ENCODE results near the gene KY.
A peak's percentile ranks its signal among the peaks of the same experiment; 100 is the strongest.

KY gene

DNA sequence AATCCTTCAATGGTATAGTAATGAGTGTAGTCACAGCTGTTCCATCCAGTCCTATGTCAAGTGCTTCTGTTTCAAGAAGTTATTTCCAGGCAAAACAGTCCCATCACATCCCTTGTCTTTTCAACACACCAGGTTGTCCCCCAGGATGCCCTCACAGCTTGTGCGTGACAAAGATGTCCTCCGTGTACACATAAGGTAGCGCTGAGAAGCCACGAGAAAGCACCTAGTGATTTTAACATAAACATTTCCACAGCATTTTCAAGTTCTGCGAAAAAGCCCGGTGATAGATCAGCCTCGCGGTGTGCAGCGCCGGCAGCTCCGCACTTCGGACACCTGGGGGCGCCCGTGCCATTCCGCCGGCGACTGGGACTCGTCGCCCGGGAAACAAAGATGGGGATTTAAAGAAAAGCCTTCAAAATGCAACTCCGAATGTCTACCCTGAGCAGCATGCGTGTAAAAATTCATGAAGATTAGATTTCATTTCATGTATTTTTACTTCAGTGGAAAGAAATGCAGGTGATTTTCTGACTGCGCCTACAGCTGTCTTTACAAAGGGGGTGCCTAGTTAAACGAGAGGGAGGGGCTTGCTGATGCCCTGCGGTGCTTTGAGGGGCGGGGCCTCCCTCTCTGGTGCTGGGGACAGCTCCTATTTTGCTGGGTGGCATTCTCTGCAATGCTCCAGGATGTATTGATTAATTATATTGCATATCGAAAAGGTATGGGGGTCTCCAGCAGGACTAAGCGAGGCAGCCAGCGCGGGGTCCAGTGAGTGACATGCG is 49.9 kb downstream of the KY start:
- TF ChIP-seq, protein P1, sequence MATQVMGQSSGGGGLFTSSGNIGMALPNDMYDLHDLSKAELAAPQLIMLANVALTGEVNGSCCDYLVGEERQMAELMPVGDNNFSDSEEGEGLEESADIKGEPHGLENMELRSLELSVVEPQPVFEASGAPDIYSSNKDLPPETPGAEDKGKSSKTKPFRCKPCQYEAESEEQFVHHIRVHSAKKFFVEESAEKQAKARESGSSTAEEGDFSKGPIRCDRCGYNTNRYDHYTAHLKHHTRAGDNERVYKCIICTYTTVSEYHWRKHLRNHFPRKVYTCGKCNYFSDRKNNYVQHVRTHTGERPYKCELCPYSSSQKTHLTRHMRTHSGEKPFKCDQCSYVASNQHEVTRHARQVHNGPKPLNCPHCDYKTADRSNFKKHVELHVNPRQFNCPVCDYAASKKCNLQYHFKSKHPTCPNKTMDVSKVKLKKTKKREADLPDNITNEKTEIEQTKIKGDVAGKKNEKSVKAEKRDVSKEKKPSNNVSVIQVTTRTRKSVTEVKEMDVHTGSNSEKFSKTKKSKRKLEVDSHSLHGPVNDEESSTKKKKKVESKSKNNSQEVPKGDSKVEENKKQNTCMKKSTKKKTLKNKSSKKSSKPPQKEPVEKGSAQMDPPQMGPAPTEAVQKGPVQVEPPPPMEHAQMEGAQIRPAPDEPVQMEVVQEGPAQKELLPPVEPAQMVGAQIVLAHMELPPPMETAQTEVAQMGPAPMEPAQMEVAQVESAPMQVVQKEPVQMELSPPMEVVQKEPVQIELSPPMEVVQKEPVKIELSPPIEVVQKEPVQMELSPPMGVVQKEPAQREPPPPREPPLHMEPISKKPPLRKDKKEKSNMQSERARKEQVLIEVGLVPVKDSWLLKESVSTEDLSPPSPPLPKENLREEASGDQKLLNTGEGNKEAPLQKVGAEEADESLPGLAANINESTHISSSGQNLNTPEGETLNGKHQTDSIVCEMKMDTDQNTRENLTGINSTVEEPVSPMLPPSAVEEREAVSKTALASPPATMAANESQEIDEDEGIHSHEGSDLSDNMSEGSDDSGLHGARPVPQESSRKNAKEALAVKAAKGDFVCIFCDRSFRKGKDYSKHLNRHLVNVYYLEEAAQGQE (IDR thresholded peaks at IDR 0.05; ENCODE audit: insufficient read depth in 1 of 2, low read depth in 2 of 2, low read length in 2 of 2), result peak in 1 of 2 experiments; percentile 49; a peak in 1 of 4 replicates
- TF ChIP-seq POLR2AphosphoS5 (IDR thresholded peaks at IDR 0.05; ENCODE audit: low read depth, low read length), result no peak

DNA sequence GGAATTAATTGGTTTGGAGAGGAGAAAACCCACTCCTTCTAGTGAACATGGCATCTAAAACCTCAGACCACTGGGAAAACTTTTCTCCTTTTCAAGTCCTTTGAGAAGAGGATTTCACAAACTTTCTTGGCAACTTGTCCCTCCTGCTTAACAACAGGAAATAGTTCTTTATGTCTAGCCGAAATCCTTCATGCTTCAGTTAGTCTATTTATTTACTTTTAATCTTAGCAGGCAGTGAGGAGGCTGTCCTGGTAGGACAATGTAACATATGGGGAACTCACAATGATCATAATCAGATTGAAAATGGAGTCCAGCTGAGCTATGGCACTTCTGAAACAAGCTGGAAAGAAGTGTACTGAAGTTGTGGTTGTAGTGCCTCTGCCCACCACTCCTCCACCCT is 50.6 kb downstream of the KY start:
- no peak for TF ChIP-seq POLR2AphosphoS5 (IDR thresholded peaks at IDR 0.05; ENCODE audit: low read depth, low read length)
- TF ChIP-seq, protein P1 (IDR thresholded peaks at IDR 0.05; ENCODE audit: insufficient read depth in 1 of 2, low read depth in 2 of 2, low read length in 2 of 2), result no peak
- no peak for TF ChIP-seq SIN3A (IDR thresholded peaks at IDR 0.05; ENCODE audit: borderline replicate concordance, insufficient read depth, low read length)
- no peak for TF ChIP-seq FOXP2 (optimal IDR thresholded peaks at IDR 0.05; ENCODE audit: borderline replicate concordance, extremely low read depth, extremely low read length, insufficient read depth)
- TF ChIP-seq TAF1 (IDR thresholded peaks at IDR 0.05; ENCODE audit: borderline replicate concordance, insufficient read depth, low read length), result no peak

DNA sequence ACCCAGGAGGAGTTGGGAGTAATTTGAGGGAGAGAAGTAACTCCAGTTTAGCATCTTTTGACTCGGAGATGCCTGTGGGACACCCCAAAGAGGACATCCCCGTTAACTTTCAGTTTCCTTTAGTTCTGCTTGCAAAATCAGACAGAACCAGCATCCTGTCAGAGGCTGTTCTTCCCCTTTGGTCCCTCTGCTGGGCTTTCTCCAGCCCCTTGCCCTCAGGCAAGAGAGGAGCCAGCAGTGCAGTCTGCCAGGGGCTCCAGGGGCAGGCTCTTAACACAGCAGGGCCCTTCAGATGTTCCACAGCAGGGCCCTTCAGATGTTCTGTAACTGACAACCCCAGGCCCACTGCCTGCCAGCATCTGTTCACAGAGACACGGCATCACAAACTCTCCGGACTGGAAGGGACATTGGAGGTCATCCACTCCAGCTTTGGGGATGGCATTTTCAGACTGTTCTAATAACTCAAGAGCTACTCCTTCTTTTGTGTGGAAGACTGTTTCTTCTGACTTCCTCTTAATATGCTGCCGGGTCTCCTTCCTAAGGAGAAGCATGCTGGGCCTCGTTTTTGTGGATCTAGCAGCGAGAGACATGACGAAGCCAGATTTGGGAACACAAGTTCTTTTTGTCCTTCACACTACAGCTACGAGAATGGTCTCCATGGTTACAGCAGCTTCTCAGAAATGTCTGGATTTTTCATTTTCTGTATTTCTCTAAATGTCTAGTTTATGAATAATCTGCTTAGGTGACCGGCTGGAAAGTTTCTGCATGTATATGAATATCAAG is 51.9 kb downstream of the KY start:
- no peak for TF ChIP-seq SIN3A (IDR thresholded peaks at IDR 0.05; ENCODE audit: borderline replicate concordance, insufficient read depth, low read length)
- TF ChIP-seq, protein P1 (IDR thresholded peaks at IDR 0.05; ENCODE audit: insufficient read depth in 1 of 2, low read depth in 2 of 2, low read length in 2 of 2), result no peak
- TF ChIP-seq TAF1 (IDR thresholded peaks at IDR 0.05; ENCODE audit: borderline replicate concordance, insufficient read depth, low read length), result no peak
- no peak for TF ChIP-seq FOXP2 (optimal IDR thresholded peaks at IDR 0.05; ENCODE audit: borderline replicate concordance, extremely low read depth, extremely low read length, insufficient read depth)
- no peak for TF ChIP-seq POLR2AphosphoS5 (IDR thresholded peaks at IDR 0.05; ENCODE audit: low read depth, low read length)

DNA sequence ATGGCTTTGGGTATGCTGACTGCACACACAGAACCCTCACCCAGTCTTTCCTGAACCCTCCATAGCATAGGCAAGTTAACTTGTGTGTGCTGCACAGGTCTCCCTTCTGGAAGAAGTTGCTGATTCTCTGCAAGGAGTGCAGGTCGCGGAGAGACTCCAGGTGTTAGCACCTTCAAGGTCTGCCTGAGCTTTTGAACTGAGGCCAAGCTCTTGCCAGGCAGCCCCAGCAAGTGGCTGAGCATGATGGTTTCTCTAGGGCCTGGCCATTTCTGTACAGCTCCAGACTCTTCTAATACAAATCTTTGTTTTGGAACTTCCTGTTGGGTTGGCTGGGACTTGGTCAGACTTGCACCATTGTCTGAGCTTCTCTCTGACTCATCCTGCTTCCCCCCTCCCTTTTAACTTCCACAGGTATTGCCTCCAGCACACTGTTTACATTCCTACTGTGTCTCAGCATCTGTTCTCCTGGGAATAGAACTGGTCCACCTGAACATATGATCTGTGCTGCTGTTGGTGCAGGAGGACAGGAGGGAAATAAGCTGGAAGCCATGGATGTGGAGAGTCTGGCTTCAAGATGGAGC is 53.3 kb downstream of the KY start:
- no peak for TF ChIP-seq FOXP2 (optimal IDR thresholded peaks at IDR 0.05; ENCODE audit: borderline replicate concordance, extremely low read depth, extremely low read length, insufficient read depth)
- no peak for TF ChIP-seq POLR2AphosphoS5 (IDR thresholded peaks at IDR 0.05; ENCODE audit: low read depth, low read length)
- TF ChIP-seq, protein P1 (IDR thresholded peaks at IDR 0.05; ENCODE audit: insufficient read depth in 1 of 2, low read depth in 2 of 2, low read length in 2 of 2), result no peak
- TF ChIP-seq SIN3A (IDR thresholded peaks at IDR 0.05; ENCODE audit: borderline replicate concordance, insufficient read depth, low read length), result no peak
- TF ChIP-seq TAF1 (IDR thresholded peaks at IDR 0.05; ENCODE audit: borderline replicate concordance, insufficient read depth, low read length), result no peak
